Neural cell (in vitro differentiated cells): Measurements from ENCODE around the gene MOSMO.

Experiments used
- CTCF ChIP-seq: fragments of 450-650 bp; IDR thresholded peaks from 2 replicates; pipeline ENCODE4 v1.5.1; 2014; ENCODE audit warnings: antibody characterized with exemption, mild to moderate bottlenecking, moderate library complexity; ENCODE audit not compliant: poor library complexity, severe bottlenecking
- EP300 ChIP-seq: fragments of 450-650 bp; conservative IDR thresholded peaks from 2 replicates; pipeline ENCODE4 v1.6.1; 2014; ENCODE audit warnings: antibody characterized with exemption, mild to moderate bottlenecking, moderate library complexity; ENCODE audit not compliant: poor library complexity, severe bottlenecking
- RAD21 ChIP-seq: fragments of 450-650 bp; conservative IDR thresholded peaks from 2 replicates; pipeline ENCODE4 v1.6.1; 2014; ENCODE audit warnings: antibody characterized with exemption, mild to moderate bottlenecking, moderate library complexity
- REST ChIP-seq: IDR thresholded peaks from 2 replicates; pipeline ENCODE4 v1.6.1; 2012; ENCODE audit warnings: borderline replicate concordance
- TAF1 ChIP-seq: IDR thresholded peaks from 2 replicates; pipeline ENCODE4 v1.6.1; 2012; ENCODE audit warnings: low read depth

GRCh38 chr16:22073350-22073749 is 65.4 kb downstream of the MOSMO start:
- TF ChIP-seq CTCF (no peak), RAD21 (no peak), TAF1 (no peak), EP300 (no peak), REST (no peak)
